ENCODE results near the gene DDO.
"Not testable (repeated sequence)": the region's sequence is repeated elsewhere in the genome, so short reads cannot be mapped to it uniquely, and the experiment has no call there.

Gene DDO

GRCh38 chr6:110366256-110366655 lies 49.1 kb downstream of the DDO start:
- DNase-seq, result peak; percentile 13

GRCh38 chr6:110364364-110365105 lies 50.8 kb downstream of the DDO start:
- no peak for DNase-seq

DNA sequence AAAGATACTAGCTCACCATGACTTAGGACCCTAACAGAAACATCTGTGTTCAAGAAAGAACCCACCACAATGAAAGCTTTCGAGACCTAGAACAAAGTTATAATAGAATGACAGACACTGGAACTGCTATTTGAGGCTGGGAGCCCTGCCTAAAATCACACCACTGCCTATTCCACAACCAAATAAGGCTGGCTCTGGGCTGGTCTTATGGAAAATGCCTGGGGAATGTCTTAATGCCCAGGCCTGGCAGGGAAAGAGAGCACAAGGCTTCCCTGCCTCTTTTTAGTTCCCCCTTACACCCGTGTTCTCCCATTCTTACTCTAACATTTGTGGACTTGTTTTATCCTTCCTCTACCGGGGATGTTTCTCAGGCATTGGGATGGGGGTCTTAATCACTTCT lies 51.6 kb downstream of the DDO start:
- DNase-seq, result no peak

- no peak for DNase-seq
These were observed 54.7 kb downstream of the DDO start for GRCh38 chr6:110360676-110361075.

DNA sequence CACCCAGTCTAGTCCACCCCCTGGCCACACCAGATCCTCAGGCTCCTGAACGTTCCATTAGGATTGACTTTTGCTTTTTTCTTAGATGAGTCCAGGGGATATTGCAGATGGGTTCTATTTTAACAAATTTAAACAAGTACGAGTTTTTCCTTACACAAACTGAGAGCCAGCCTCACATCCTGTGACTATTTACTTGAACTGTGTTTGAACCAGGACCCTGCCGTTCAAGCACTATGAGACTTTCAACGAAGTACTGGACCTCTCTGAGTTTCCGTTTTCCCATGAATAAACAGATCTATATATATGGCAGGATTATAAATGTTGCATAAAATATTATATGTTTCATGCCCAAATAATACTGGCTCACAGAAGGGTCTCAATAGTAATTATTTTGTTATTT lies 55.8 kb downstream of the DDO start:
- DNase-seq, result no peak

- DNase-seq, result peak; percentile 24
These were observed 56.7 kb downstream of the DDO start for GRCh38 chr6:110358553-110359160.

- peak; percentile 27 for DNase-seq
These were observed 57.5 kb downstream of the DDO start, which contains the start of gene METTL24 for GRCh38 chr6:110357664-110358552. Gene METTL24, minus strand, starts transcription at chr6:110358349. Its CDS starts 77 bp downstream, at chr6:110358272.

DNA sequence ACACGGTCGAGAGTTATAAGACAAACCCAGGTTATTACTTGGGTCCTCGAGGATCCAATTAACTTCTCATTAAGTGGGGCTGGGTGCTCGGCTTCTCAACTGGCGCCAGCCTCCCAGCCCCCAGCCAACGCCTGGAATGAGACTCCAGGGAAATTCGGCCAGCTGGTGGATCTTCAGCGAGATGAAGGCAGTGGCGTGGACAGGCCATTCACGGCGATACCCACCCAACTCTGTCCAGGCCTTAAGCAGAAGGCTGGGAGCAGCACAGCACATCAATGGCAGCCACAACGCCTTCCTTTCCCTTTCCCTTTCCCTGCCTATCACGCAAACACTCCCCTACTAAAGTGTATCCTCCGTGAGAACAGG lies 58.1 kb downstream of the DDO start:
- no peak for DNase-seq

- DNase-seq, result no peak
These were observed 58.6 kb downstream of the DDO start for GRCh38 chr6:110356778-110357177.

- no peak for DNase-seq
These were observed 59.6 kb downstream of the DDO start for GRCh38 chr6:110355727-110356126.

- no peak for DNase-seq
These were observed 60.4 kb downstream of the DDO start for GRCh38 chr6:110355022-110355421.

DNA sequence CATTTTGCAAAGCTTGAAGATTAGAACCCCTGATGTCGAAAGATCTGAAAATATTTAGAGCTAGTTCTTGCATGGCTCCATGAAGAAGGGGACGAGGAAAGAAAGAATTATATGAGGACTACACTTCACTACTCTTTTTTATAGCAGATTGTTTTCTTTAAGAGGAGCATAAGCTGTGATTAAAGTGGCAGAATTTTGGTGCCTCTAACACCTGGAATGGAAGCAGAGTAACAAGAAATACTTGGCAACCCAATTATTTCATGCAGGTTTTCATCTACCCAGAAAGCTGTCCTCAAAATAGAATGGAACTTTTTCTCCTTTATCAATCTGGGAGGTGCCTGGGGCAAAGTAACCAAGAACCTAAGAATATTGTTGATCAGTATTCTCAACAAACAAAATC lies 61.2 kb downstream of the DDO start:
- DNase-seq, result no peak

- no peak for DNase-seq
These were observed 61.8 kb downstream of the DDO start for GRCh38 chr6:110353457-110354001.

DNA sequence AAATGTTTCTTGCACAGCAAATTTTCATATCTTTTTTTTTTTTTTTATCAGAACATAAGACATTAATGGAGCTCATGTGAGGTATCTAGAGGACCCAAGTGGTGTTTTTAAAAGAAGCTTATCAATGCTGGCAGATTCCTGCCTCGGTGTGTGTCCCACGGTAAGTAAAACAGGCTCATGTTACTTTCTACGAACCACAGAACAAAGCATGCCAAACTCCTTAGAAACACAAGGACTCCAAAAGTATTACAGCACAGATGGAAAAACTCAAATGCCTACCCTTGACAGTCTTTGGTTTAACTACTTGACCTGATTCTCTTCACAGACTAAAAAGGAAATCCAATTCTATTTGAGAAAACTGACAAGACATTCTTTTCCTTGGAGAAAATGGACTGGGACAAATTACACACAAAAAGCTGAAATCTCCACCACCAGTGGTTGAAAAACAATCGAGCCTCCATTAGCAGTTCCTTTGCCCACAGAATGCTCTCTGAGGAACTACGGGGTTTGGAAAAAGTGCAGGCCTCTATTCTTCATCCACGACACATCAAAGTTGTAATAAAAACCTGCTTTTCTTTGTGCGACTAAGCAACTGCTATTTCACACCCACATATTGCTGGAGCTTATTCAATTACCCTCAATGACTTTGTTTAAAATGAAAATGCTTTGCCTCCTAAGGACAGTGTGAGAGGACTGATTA lies 62.7 kb downstream of the DDO start:
- DNase-seq, result no peak

GRCh38 chr6:110351986-110352385 lies 63.4 kb downstream of the DDO start:
- DNase-seq, result no peak

- DNase-seq, result no peak
These were observed 63.8 kb downstream of the DDO start for GRCh38 chr6:110351546-110351945.

GRCh38 chr6:110350593-110350992 lies 64.8 kb downstream of the DDO start:
- DNase-seq, result not testable (repeated sequence)

DNA sequence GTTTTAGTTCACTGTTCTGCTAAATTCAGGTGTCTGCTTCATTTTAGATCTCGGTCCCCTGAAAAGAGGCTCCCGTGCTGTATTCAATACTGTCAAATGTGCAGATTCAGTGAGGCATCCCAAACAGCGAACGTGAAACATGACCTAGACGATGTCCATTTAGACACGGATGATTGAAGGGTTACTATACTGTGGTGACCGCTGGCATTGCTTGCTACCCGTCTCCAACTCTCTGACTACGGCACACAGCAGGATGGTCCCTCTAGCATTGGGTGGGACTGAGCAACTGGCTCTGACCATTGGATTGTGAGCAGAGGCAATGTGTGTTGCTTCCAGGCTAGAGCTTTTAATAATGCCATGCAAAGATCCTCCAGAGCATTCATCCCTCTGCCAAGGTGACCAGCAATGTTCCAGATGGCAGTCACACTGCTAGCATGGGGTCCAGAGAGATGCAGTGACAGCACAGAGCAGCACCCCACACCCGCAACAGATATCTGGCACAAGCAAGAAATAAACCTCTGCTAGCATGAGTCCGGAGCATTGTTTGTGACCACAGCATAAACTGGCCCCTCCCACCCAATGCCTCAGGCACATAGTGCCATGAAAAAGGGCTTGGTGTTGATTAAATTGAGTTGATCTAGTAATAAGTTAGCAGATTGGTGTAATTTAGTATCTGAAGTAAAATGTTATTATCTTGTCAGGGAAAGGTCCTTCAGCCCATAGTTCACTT lies 66.2 kb downstream of the DDO start:
- DNase-seq, result no peak

DNA sequence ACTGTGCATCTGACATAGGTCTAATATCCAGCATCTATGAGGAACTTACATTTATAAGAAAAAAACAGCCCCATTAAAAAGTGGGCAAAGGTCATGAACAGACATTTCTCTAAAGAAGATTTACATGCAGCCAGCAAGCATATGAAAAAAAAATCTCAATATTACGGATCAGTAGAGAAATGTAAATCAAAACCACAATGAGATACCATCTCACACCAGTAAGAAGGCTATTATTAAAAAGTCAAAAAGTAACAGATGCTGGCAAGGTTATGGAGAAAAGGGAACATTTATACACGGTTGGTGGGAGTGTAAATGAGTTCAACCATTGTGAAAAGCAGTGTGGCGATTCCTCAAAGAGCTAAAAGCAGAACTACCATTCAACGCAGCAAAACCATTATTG lies 70.3 kb downstream of the DDO start:
- DNase-seq, result no peak

DNA sequence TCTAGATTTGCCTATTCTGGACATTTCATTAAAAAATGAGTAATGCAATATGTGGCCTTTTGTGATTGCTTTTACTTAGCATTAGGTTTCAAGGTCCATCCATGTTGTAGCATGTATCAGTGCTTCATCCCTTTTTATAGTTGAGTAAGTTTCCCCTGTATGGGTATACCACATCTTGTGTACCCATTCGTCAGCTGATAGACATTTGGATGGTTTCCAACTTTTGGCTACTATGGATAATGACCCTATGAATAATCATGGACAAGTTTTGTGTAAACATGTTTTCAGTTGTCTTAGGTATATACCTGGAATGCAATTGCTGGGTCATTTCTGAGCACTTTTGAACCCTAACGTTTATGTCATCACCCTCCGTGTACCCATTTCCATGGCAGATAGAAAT lies 72.6 kb downstream of the DDO start:
- DNase-seq, result no peak
